Lower leg skin (tissue), 4 donors: ENCODE measurements around the gene DRD3. TPM values are rescaled to one million over a fixed set of nuclear protein-coding genes. Genes with fewer than 3 reads are reported as not detected.

ENCODE experiments used
- DNase-seq, 2 donors: peaks; one replicate each; pipeline ENCODE4 v3.0.0-alpha.2; 2019; ENCODE audit warnings: low spot score in 2 of 2
- H3K4me3 ChIP-seq: fragments of 200-600 bp; sonication (generic); 2 replicates; pipeline ENCODE4 v1.5.1; 2017; ENCODE audit warnings: mild to moderate bottlenecking, low read depth; ENCODE audit not compliant: poor library complexity, severe bottlenecking
- CTCF ChIP-seq, 3 donors: fragments of 450-650 bp; IDR thresholded peaks; one replicate each; pipeline ENCODE4 v1.5.1; 2016; ENCODE audit warnings: antibody characterized with exemption in 3 of 3, mild to moderate bottlenecking in 3 of 3, moderate library complexity in 2 of 3
- POLR2A ChIP-seq, 2 donors: fragments of 450-650 bp; IDR thresholded peaks; one replicate each; pipeline ENCODE4 v1.6.1; 2016 to 2017; ENCODE audit warnings: antibody characterized with exemption in 2 of 2, mild to moderate bottlenecking in 1 of 2, moderate library complexity in 1 of 2
- WGBS, 2 donors: methylation state at CpG; one replicate each; pipeline ENCODE4 v1.1.5; 2018; 5-methylcytosine and 5-hydroxymethylcytosine counted together
- intact Hi-C: fragments of 100-400 bp; cut with DNase I; formaldehyde crosslinking; loops from one replicate; pipeline ENCODE4 v1.15.0; 2023; ENCODE audit warnings: low total_unique reads
- total RNA-seq, 4 donors: library from RNA; depleted of rRNA; stranded (reverse); fragments of >200 nt; gene quantifications; one replicate each; pipeline ENCODE4 v1.1.0, GENCODE V29; 2016

DRD3 gene
- total RNA-seq, 4 donors from 2014 or later, result not detected

DNA sequence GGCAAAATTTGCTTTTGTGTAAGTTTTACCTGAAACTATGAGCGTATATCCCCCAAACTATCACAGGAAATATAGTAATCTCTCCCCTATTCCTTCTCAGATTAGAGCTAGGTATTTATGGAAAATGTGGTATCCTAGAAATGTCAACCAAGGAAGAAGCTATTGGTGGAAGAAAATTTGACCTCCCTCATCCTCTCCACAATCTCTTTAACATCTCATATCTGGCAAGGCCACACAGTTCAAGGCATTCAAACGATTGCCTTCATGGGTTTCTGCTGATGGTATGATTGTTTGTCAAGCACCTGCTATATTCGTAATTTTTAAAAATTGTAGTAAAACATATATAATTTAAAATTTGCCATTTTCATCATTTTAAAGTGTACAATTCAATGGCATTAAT is 27.5 kb upstream of the DRD3 start:
- TF ChIP-seq CTCF (IDR thresholded peaks at IDR 0.05) (no peak), POLR2A (IDR thresholded peaks at IDR 0.05) (no peak)
- DNase-seq, result no peak
- intact Hi-C loops, result no loop called here
- H3K4me3 ChIP-seq, result no peak overlapping the region
- WGBS, 2 donors, result 81 to 88% methylated on average over 3 of the region's 3 CpGs

GRCh38 chr3:114205541-114205940 is 26.7 kb upstream of the DRD3 start:
- DNase-seq, result no peak
- H3K4me3 ChIP-seq, result no peak overlapping the region
- no peak for TF ChIP-seq CTCF (IDR thresholded peaks at IDR 0.05)
- TF ChIP-seq POLR2A (IDR thresholded peaks at IDR 0.05), result no peak
- intact Hi-C loops, result no loop called here
- 58 to 65% methylated on average over 2 of the region's 2 CpGs for WGBS, 2 donors

- no peak overlapping the region for H3K4me3 ChIP-seq
- intact Hi-C loops, result no loop called here
- no peak for DNase-seq
- TF ChIP-seq POLR2A (IDR thresholded peaks at IDR 0.05) (no peak), CTCF (IDR thresholded peaks at IDR 0.05) (no peak)
- whole genome bisulfite sequencing, 2 donors, result 65 to 74% methylated on average over 1 of the region's 1 CpG
Measured at GRCh38 chr3:114194750-114195149, 15.9 kb upstream of the DRD3 start.

DNA sequence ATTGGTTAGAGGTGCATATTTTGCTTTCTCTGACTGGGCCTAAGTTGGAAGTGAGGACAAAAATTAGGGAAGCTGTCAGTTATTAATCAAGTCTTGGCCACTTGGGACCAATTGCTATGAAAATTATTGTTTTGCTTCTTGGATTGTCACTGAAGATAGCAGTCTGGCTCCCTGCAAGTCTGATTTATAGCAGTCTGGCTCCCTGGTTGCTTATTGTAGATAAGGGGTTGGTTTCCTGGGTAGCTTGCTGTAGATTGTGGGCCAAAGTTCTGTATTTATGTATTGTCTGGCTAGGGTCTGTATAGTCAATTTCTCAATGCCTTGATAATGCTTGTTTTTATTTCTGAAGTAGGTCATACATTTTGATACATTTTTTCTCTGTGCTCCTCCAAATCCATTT is 13.3 kb upstream of the DRD3 start:
- DNase-seq, result no peak
- intact Hi-C loops, result no loop called here
- H3K4me3 ChIP-seq, result no peak overlapping the region
- TF ChIP-seq CTCF (IDR thresholded peaks at IDR 0.05) (no peak), POLR2A (IDR thresholded peaks at IDR 0.05) (no peak)

GRCh38 chr3:114186501-114186900 is 7.6 kb upstream of the DRD3 start:
- intact Hi-C loops, result no loop called here
- TF ChIP-seq POLR2A (IDR thresholded peaks at IDR 0.05), result no peak
- no peak for TF ChIP-seq CTCF (IDR thresholded peaks at IDR 0.05)
- no peak overlapping the region for H3K4me3 ChIP-seq
- DNase-seq, result no peak

GRCh38 chr3:114179575-114179974 is 723 bp upstream of the DRD3 start:
- no peak for DNase-seq
- WGBS, 2 donors, result 29 to 42% methylated on average over 2 of the region's 2 CpGs
- intact Hi-C loops, result no loop called here
- no peak overlapping the region for H3K4me3 ChIP-seq
- TF ChIP-seq CTCF (IDR thresholded peaks at IDR 0.05) (no peak), POLR2A (IDR thresholded peaks at IDR 0.05) (no peak)
